CD4-positive, alpha-beta T cell treated with Interleukin-4 for 1 hour (primary cell): ENCODE measurements around the gene DZIP3.
"Not testable (repeated sequence)": the region's sequence is repeated elsewhere in the genome, so short reads cannot be mapped to it uniquely, and the experiment has no call there.

ENCODE experiments used
- DNase-seq, 2 donors: peaks; one replicate each; pipeline ENCODE4 v3.0.0-alpha.2; 2020 to 2022

The DZIP3 gene

DNA sequence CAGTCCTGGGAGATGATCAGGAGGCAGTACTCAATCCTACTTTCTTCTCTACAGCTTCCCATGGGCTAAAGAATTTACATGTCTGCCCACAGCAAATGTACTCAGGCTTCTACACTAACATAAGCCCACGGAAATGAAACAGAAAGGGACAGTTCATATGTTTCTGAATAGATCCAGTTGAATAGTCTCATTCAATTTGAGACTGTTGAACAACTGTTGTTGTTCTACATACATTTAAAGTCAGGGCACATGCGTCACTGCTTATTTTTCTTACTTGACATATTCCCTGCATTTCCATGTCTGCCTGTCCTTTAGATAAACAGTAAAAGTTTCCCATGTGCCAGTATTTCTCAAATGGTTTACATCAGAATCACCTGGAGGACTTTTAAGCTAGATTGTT, 102.8 kb downstream of the DZIP3 start:
- not testable (repeated sequence) for DNase-seq

GRCh38 chr3:108698461-108698860, 108.9 kb downstream of the DZIP3 start:
- no peak for DNase-seq

GRCh38 chr3:108705045-108705444, 115.5 kb downstream of the DZIP3 start:
- no peak for DNase-seq

- no peak for DNase-seq
Measured at GRCh38 chr3:108713009-108713516, 123.5 kb downstream of the DZIP3 start.

DNA sequence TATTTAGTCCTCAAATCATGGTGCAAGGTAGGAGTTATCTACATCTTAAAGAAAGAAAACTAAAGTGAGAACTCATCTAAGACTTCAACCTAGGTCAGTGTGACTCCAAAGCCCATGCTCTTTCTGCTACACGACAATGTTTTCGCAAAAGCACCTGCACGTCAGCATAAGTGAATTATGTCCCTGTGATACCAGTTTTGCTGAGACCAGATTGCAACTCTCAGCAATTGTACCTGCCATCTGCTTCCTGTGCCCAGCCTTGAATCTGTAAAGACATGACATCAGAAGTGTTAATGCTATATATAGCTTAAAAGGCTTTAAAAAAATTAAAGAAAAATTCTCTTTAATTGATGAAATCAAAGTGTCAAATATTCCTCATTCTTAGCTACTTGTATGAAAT, 124.3 kb downstream of the DZIP3 start:
- no peak for DNase-seq

DNA sequence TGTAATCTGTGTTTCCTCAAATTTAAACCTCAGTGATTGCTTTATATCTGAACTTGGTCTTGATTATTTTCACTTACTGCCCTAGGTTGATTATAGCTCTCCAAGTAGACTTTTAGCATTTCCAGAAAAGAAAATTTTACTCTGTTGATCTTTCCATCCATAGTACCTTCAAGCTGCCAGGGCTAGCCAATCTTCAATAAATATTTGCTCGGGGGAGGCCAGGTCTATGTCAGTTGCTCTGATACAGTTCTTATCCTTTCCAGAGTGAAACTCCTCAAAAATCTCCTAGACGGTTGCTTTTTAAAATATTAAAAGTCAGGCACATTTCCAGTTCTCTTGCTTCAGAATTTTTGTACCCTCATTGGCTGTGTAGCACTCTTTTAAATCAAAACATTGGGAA, 128.9 kb downstream of the DZIP3 start:
- DNase-seq: no peak

- no peak for DNase-seq
Measured at GRCh38 chr3:108719178-108719806, 129.8 kb downstream of the DZIP3 start.

DNA sequence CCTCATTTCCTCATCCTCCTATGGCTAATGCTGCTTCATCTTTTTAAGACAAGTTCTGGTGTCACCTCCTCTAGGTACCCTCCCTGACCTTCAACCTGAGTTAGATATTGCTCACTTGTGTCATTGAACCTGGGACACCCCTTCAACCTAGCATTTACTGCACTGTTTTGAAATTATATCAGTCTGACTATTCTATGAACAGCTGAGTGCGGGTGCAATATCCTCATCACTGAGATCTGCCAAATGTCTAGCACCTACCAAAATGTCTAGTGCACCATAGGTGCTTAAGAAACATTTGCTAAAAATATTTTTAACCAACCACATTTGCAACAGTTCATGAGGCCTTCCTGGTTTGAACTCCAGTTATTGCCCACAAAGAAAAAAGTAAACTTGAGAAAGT, 133.2 kb downstream of the DZIP3 start:
- no peak for DNase-seq

DNA sequence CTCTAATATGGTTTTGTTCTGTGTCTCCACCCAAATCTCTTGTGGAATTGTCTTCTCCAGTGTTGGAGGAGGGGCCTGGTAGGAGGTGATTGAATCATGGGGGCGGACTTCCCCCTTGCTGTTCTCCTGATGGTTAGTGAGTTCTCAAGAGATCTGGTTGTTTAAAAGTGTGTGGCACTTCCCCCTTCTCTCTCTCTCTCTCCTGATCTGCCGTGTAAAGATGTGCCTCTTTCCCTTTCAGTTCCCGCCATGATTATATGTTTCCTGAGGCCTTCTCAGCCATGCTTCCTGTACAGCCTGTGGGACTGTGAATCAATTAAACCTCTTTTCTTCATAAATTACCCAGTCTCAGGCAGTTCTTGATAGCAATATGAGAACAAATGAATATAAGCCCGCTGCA, 134.6 kb downstream of the DZIP3 start:
- DNase-seq: no peak

GRCh38 chr3:108728105-108728504, 138.6 kb downstream of the DZIP3 start:
- DNase-seq: no peak

- no peak for DNase-seq
Measured at GRCh38 chr3:108728934-108729333, 139.4 kb downstream of the DZIP3 start.

DNA sequence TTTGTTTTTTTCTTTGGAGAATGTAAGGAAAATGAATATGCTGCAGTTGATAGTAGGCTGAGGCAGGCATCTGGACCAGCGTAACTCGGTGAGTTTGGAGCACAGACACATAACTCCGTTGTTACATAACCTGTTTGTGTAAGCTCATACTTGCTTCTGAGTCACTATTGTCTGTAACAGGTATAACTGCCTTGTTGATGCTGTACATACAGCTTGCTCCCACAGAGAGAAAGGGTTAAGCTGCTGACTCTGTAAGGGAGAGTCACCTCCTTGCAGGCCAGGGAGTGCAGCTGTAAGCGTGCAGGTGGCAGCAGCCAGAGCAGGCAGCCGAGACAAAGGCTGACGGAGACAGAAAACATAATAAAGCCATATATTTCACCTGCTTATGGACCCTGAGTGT, 147.3 kb downstream of the DZIP3 start:
- no peak for DNase-seq

- DNase-seq: no peak
Measured at GRCh38 chr3:108742929-108743328, 153.4 kb downstream of the DZIP3 start.
